ENCODE results near the gene ITIH4. TPM values are rescaled to one million over a fixed set of nuclear protein-coding genes. Genes with fewer than 3 reads are reported as not detected.
A peak's percentile ranks its signal among the peaks of the same experiment; 100 is the strongest.

Gene ITIH4
- total and polyA plus RNA-seq, 2 of the 13 experiments (the other 11 are each of a cell fraction or from before 2014, with no cell fraction given) = 2.7 to 5.3 TPM

- no peak for TF ChIP-seq TGIF2 (CRISPR knock-in tag; IDR thresholded peaks at IDR 0.05)
- TF ChIP-seq ZNF614 (CRISPR knock-in tag; IDR thresholded peaks at IDR 0.05; ENCODE audit: borderline replicate concordance) = no peak
- no peak for TF ChIP-seq ZNF703 (CRISPR knock-in tag; IDR thresholded peaks at IDR 0.05; ENCODE audit: borderline replicate concordance)
- no peak for TF ChIP-seq CC2D1A (CRISPR knock-in tag; IDR thresholded peaks at IDR 0.05)
- TF ChIP-seq SRY (CRISPR knock-in tag; IDR thresholded peaks at IDR 0.05) = no peak
- TF ChIP-seq FOXA1 (IDR thresholded peaks at IDR 0.05) = no peak
- TF ChIP-seq FOXA1 (CRISPR knock-in tag; IDR thresholded peaks at IDR 0.05) = no peak
- no peak for TF ChIP-seq ZNF317 (CRISPR knock-in tag; IDR thresholded peaks at IDR 0.05)
- TF ChIP-seq ZNF44 (CRISPR knock-in tag; IDR thresholded peaks at IDR 0.05) = no peak
- TF ChIP-seq SNAPC4 (CRISPR knock-in tag; IDR thresholded peaks at IDR 0.05) = no peak
- TF ChIP-seq RXRA (CRISPR knock-in tag; IDR thresholded peaks at IDR 0.05) = peak; percentile 67
- TF ChIP-seq CSRNP1 (CRISPR knock-in tag; IDR thresholded peaks at IDR 0.05) = no peak
- TF ChIP-seq ZNF572 (CRISPR knock-in tag; IDR thresholded peaks at IDR 0.05) = peak; percentile 100
- TF ChIP-seq, protein P1, sequence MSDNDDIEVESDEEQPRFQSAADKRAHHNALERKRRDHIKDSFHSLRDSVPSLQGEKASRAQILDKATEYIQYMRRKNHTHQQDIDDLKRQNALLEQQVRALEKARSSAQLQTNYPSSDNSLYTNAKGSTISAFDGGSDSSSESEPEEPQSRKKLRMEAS (IDR thresholded peaks at IDR 0.05) = peak; percentile 35; the same call in 1 of the 2 replicates
- TF ChIP-seq MXD4 (CRISPR knock-in tag; IDR thresholded peaks at IDR 0.05) = no peak
- TF ChIP-seq ZNF512 (CRISPR knock-in tag; IDR thresholded peaks at IDR 0.05) = no peak
- no peak for TF ChIP-seq MIER3 (CRISPR knock-in tag; IDR thresholded peaks at IDR 0.05; ENCODE audit: borderline replicate concordance)
- TF ChIP-seq ZNF558 (CRISPR knock-in tag; IDR thresholded peaks at IDR 0.05; ENCODE audit: borderline replicate concordance) = no peak
- no peak for TF ChIP-seq KAT2B (IDR thresholded peaks at IDR 0.05; ENCODE audit: borderline replicate concordance, low read depth, low read length)
- TF ChIP-seq SP1 (IDR thresholded peaks at IDR 0.05) = no peak
- no peak for TF ChIP-seq SP1 (CRISPR knock-in tag; IDR thresholded peaks at IDR 0.05)
- TF ChIP-seq PCBP1 (IDR thresholded peaks at IDR 0.05; ENCODE audit: borderline replicate concordance, low read depth, low read length) = no peak
Measured at GRCh38 chr3:52827866-52828376, 2.6 kb downstream of the ITIH4 start (continued).

Measured in HepG2 (cell line).